PC-3 (cell line): ENCODE data around the gene NT5DC3. TPM values are rescaled to one million over a fixed set of nuclear protein-coding genes. Genes with fewer than 3 reads are reported as not detected.

ENCODE experiments used
- ATAC-seq: fragments of 200-7000 bp; cut with Tn5 transposase; 2 replicates; pipeline ENCODE4 v1.9.1; 2020; ENCODE audit warnings: mild to moderate bottlenecking, moderate library complexity
- BruUV-seq: library from RNA; stranded (reverse); fragments of 400-500 nt; replicated peaks from 2 replicates; lab custom pipeline; 2021; lab: Mats Ljungman, UMichigan
- CTCF ChIA-PET: fragments of 300-600 bp; sonication (Branson Sonifier 250); formaldehyde crosslinking; loops from one replicate; lab custom pipeline; 2022; ENCODE audit warnings: antibody characterized with exemption; lab: Charles Lee
- POLR2A ChIA-PET: fragments of 300-600 bp; sonication (Branson Sonifier 250); formaldehyde crosslinking; loops from one replicate; lab custom pipeline; 2022; ENCODE audit warnings: antibody characterized with exemption; ENCODE audit not compliant: unreplicated experiment; lab: Charles Lee
- DNase-seq: peaks from one replicate; pipeline ENCODE4 v3.0.0-alpha.2; 2015
- H2AFZ ChIP-seq: fragments of 300-600 bp; sonication (generic); 2 replicates; pipeline ENCODE4 v1.6.0; 2016; ENCODE audit warnings: antibody characterized with exemption, low read length
- H3F3A ChIP-seq: fragments of 300-600 bp; sonication (generic); one replicate; pipeline ENCODE4 v1.6.0; 2017; ENCODE audit warnings: antibody characterized with exemption, low read length, control low read depth, mild to moderate bottlenecking; ENCODE audit not compliant: unreplicated experiment
- H3K27ac ChIP-seq: fragments of 300-600 bp; sonication (generic); 2 replicates; pipeline ENCODE4 v1.5.1; 2016; ENCODE audit warnings: mild to moderate bottlenecking, low read length
- H3K27me3 ChIP-seq: fragments of 300-600 bp; sonication (generic); 2 replicates; pipeline ENCODE4 v1.6.1; 2016; ENCODE audit warnings: low read length, mixed read lengths
- H3K36me3 ChIP-seq: fragments of 300-600 bp; sonication (generic); 2 replicates; pipeline ENCODE4 v1.6.1; 2016; ENCODE audit warnings: low read depth, mixed run types, low read length, mixed read lengths
- H3K4me1 ChIP-seq: fragments of 300-600 bp; sonication (generic); 2 replicates; pipeline ENCODE4 v1.5.1; 2016; ENCODE audit warnings: low read length; ENCODE audit not compliant: insufficient read depth
- H3K4me2 ChIP-seq: fragments of 300-600 bp; sonication (generic); 2 replicates; pipeline ENCODE4 v1.6.0; 2016; ENCODE audit warnings: low read length
- H3K4me3 ChIP-seq: fragments of 300-600 bp; sonication (generic); 2 replicates; pipeline ENCODE4 v1.5.1; 2016; ENCODE audit warnings: mild to moderate bottlenecking, low read length, mixed read lengths
- H3K79me2 ChIP-seq: fragments of 300-600 bp; sonication (generic); 2 replicates; pipeline ENCODE4 v1.6.1; 2017; ENCODE audit warnings: low read length, mixed read lengths
- H3K9ac ChIP-seq: fragments of 300-600 bp; sonication (generic); 2 replicates; pipeline ENCODE4 v1.6.0; 2016; ENCODE audit warnings: mild to moderate bottlenecking, low read length
- H3K9me2 ChIP-seq: fragments of 300-600 bp; sonication (generic); replicated peaks from 2 replicates; pipeline ENCODE4 v1.6.1; 2016; ENCODE audit warnings: mixed run types, low read length, mixed read lengths
- H3K9me3 ChIP-seq: fragments of 300-600 bp; sonication (generic); 2 replicates; pipeline ENCODE4 v1.6.1; 2016; ENCODE audit warnings: low read length, mixed read lengths
- H4K20me1 ChIP-seq: fragments of 300-600 bp; sonication (generic); 2 replicates; pipeline ENCODE4 v1.6.1; 2016; ENCODE audit warnings: low read length, mixed read lengths
- EZH2 ChIP-seq: fragments of 300-600 bp; sonication (generic); IDR thresholded peaks from one replicate; pipeline ENCODE4 v1.6.1; 2017; ENCODE audit warnings: antibody characterized with exemption, mild to moderate bottlenecking, low read length; ENCODE audit not compliant: unreplicated experiment
- EZH2phosphoT487 ChIP-seq: fragments of 300-600 bp; sonication (generic); IDR thresholded peaks from 2 replicates; pipeline ENCODE4 v1.6.1; 2018; ENCODE audit warnings: mild to moderate bottlenecking, antibody characterized with exemption, low read length, borderline replicate concordance
- intact Hi-C: fragments of 100-400 bp; cut with micrococcal nuclease; formaldehyde crosslinking; loops from 2 replicates; pipeline ENCODE4 v1.9.0; 2023
- total RNA-seq: library from RNA; depleted of rRNA; stranded (reverse); fragments of >200 nt; gene quantifications from 2 replicates; pipeline ENCODE4 v1.2.3, GENCODE V29; 2014
- TF ChIP-seq, protein P1 (sequence below): fragments of 300-600 bp; sonication (generic); conservative IDR thresholded peaks from 2 replicates; pipeline ENCODE4 v1.5.1; 2017; ENCODE audit warnings: antibody characterized with exemption, low read depth, mild to moderate bottlenecking, low read length

The NT5DC3 gene
- total RNA-seq, 1 experiment from 2014 or later = 15.7 TPM

DNA sequence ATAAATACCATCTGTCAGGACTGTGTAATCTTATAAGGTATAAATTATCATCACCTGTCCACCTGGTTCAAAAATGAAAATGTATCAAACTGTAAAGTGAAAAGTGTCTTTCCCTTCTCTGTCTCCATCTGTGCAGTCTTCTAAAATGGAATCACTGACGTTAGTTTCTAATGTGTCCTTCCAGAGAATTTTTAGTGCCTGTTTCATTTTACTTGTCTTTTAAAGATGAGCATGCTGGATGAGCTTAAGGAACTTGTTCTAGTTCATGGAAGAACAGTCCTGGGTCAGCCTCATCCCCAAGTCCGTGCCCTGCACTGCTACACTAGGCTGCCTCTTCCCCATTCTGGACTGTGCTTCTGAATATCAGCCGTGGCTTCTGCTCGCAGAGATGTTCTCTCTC, 5.4 kb upstream of the NT5DC3 start:
- no peaks in the 10 kb centered on the region for H3K9me3 ChIP-seq
- no peaks in the 10 kb centered on the region for H3K9me2 ChIP-seq
- intact Hi-C loops = no loop called here
- H3K36me3 ChIP-seq = no peaks in the 10 kb centered on the region
- H3K79me2 ChIP-seq = no peaks in the 10 kb centered on the region
- H3K27ac ChIP-seq = no peak overlapping the region
- H3K4me1 ChIP-seq = peaks cover 31% of the 10 kb centered on the region
- ATAC-seq (no peak), DNase-seq (no peak)
- H4K20me1 ChIP-seq = no peaks in the 10 kb centered on the region
- H3K9ac ChIP-seq = no peak overlapping the region
- H3K4me3 ChIP-seq = no peak overlapping the region
- no peaks in the 10 kb centered on the region for H3K27me3 ChIP-seq
- ChIA-PET CTCF (no interaction called here), POLR2A (no interaction called here)
- H3F3A ChIP-seq = no peaks in the 10 kb centered on the region
- TF ChIP-seq, protein P1, sequence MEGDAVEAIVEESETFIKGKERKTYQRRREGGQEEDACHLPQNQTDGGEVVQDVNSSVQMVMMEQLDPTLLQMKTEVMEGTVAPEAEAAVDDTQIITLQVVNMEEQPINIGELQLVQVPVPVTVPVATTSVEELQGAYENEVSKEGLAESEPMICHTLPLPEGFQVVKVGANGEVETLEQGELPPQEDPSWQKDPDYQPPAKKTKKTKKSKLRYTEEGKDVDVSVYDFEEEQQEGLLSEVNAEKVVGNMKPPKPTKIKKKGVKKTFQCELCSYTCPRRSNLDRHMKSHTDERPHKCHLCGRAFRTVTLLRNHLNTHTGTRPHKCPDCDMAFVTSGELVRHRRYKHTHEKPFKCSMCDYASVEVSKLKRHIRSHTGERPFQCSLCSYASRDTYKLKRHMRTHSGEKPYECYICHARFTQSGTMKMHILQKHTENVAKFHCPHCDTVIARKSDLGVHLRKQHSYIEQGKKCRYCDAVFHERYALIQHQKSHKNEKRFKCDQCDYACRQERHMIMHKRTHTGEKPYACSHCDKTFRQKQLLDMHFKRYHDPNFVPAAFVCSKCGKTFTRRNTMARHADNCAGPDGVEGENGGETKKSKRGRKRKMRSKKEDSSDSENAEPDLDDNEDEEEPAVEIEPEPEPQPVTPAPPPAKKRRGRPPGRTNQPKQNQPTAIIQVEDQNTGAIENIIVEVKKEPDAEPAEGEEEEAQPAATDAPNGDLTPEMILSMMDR = no peak
- no peak for TF ChIP-seq EZH2
- no peak for TF ChIP-seq EZH2phosphoT487
- H3K4me2 ChIP-seq = no peak overlapping the region
- H2AFZ ChIP-seq = no peak overlapping the region
- BruUV-seq = no TSS peak

DNA sequence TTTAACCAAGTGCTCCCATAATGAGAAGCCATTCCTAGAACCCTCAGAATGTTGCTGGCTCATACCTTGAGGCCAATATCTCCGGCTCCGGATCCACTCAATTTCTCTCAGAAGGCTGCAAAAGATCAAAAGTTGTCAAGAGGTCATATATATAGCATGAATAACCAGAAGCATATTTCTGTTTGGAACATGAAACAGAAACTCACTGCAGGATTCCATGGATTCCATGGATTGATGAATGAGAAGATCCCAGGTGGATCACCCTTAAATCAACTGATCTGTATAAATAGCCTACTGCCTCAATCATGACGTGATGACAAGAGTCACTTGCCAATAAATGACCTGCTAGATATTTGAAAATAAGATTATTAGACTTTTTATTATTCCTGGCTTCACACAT, 3.3 kb upstream of the NT5DC3 start:
- no peaks in the 10 kb centered on the region for H3K9me3 ChIP-seq
- no peaks in the 10 kb centered on the region for H3F3A ChIP-seq
- intact Hi-C loops = no loop called here
- DNase-seq (no peak), ATAC-seq (no peak)
- H3K27ac ChIP-seq = no peak overlapping the region
- no peaks in the 10 kb centered on the region for H3K36me3 ChIP-seq
- TF ChIP-seq EZH2 (no peak), EZH2phosphoT487 (no peak)
- TF ChIP-seq, protein P1 = no peak
- no peak overlapping the region for H3K9ac ChIP-seq
- H4K20me1 ChIP-seq = peaks cover 9% of the 10 kb centered on the region
- peaks cover 27% of the 10 kb centered on the region for H3K4me1 ChIP-seq
- BruUV-seq = no TSS peak
- no peaks in the 10 kb centered on the region for H3K27me3 ChIP-seq
- H3K79me2 ChIP-seq = peaks cover 15% of the 10 kb centered on the region
- no peak overlapping the region for H2AFZ ChIP-seq
- H3K4me2 ChIP-seq = no peak overlapping the region
- no peaks in the 10 kb centered on the region for H3K9me2 ChIP-seq
- ChIA-PET POLR2A (no interaction called here), CTCF (no interaction called here)
- H3K4me3 ChIP-seq = no peak overlapping the region
